ENCODE measurements around the gene SLC39A11.
"Not testable (repeated sequence)": the region's sequence is repeated elsewhere in the genome, so short reads cannot be mapped to it uniquely, and the experiment has no call there.

GRCh38 chr17:73131439-73131838, 39.0 kb upstream of the SLC39A11 start:
- TF ChIP-seq POLR2A, CTCF (IDR thresholded peaks at IDR 0.05): not testable (repeated sequence)
